NCI-H2107 treated with DMSO at 0.1 percent for 48 hours (cell line): ENCODE results near the gene DNAH14.
A peak's percentile ranks its signal among the peaks of the same experiment; 100 is the strongest.
"Not testable (repeated sequence)": the region's sequence is repeated elsewhere in the genome, so short reads cannot be mapped to it uniquely, and the experiment has no call there.

Source experiments
- DNase-seq: peaks from one replicate; lab custom pipeline; 2025; ENCODE audit not compliant: unreplicated experiment; lab: John Stamatoyannopoulos, UW

DNAH14 gene

DNA sequence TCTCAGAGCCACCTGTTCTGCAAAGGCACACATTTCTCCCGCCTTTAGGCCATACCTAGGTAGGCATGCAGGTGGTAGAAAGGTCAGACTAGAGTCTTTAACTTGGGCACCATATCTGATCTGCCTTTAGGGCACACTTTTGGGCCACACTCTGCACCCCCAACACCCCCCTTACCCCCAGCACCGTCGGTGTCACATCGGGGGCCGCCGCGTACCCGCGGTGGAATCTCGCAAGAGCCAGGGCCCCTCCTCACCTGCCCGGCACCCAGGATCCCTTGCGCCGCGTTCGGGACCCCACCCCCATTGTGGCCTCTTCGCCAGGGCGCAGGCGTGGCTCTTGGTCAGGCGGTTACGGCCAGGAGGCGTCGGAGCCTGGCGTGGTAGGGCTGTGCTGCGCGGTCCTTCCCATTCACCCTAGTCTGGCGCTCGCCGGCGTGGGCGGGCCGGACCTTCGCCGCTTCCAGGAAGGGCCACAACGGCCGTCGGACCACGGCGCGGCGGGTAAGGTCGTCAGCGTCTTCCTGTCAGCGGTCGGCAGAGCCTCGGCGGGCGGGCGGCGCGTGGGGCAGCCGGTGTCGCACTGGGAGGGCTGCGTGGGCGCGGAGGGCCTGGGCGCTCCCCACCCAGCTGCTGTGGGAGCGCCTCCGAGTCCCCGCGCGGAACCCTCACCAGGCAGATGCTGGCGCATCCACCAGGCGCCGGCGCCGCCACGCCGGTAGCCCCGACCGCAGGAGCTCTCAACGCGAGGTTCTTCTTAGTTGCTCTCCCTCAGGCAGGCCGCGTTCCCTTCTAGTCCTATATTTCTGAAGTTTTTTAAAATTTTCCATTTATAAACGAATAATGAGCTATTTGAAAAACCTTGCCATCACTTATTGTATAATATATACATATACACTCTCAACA is at the start of gene DNAH14:
TSS of gene DNAH14 (plus strand) at position 341 of the 903 bp plus-strand sequence. CDS start 23,028 bp downstream, outside the sequence.
- DNase-seq, result peak; percentile 69

GRCh38 chr1:224880593-224881307 is 48.7 kb upstream of the DNAH14 start:
- no peak for DNase-seq

DNA sequence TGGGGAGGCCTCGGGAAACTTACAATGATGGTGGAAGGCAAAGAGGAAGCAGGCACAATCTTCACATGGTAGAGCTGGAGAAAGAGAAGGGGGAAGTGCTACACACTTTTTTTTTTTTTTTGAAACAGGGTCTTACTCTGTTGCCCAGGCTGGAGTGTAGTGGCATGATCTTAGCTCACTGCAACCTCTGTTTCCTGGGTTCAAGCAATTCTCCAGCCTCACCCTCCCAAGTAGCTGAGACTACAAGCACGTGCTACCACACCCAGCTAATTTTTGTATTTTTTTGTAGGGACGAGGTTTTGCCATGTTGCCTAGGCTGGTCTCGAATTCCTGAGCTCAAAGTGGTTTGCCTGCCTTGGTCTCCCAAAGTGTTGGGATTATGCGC is 48.2 kb upstream of the DNAH14 start:
- DNase-seq, result not testable (repeated sequence)

DNA sequence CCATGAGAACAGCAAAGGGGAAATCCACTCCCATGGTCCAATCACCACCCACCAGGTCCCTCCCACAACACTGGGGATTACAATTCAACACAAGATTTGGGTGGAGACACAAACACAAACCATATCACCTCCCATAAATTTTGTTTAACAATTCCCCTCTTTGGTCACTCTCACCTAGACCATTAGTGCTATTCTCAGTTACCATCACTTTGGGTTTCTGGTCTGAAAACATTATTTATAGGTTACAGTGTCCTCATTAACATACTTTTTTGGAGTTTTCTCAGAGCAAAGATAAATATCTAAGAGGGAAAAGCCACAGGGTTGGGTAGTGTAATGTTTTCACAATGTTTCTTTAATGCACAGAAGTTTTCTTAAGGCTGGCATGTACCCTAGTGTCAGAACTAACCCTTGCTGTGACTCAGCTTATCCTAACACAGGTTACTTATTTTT is 47.7 kb upstream of the DNAH14 start:
- no peak for DNase-seq

- no peak for DNase-seq
These were observed 47.2 kb upstream of the DNAH14 start for GRCh38 chr1:224882264-224882663.

GRCh38 chr1:224883091-224883490 is 46.4 kb upstream of the DNAH14 start:
- DNase-seq, result no peak

DNA sequence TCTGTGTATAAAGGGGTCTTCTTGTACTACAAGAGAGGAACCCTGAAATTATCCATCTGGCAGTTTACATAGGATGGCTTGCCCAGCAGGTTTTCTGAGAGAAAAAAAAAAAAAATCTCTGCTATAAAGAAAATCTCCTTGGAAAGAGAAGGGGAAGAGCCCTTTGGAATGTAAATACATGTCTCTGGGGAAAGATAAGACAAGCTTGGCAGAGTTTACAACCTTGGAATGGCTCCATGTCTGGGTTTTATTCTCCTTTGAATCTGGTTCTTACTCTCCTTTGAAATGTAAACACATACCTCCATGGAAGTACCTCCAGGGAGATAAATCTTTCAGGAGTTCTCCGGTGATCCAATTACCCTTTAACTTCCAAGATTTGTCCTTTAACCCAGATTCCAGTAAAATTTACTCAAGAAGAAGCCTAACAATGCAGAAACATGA is 45.1 kb upstream of the DNAH14 start:
- DNase-seq, result no peak

DNA sequence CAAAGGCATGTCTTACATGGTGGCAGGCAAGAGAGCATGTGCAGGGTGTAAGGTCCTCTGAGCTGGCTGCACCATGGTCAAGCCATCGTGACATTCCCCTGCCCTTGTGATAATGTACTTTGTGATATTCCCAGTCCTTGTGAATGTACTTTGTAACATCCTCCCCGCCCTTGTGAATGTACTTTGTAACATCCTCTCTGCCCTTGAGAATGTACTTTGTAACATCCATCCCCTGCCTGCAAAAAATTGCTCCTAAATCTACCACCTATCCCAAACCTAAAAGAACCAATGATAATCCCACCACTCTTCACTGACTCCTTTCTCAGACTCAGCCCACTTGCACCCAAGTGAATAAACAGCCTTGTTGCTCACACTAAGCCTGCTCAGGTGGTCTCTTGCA is 44.1 kb upstream of the DNAH14 start:
- DNase-seq, result not testable (repeated sequence)

DNA sequence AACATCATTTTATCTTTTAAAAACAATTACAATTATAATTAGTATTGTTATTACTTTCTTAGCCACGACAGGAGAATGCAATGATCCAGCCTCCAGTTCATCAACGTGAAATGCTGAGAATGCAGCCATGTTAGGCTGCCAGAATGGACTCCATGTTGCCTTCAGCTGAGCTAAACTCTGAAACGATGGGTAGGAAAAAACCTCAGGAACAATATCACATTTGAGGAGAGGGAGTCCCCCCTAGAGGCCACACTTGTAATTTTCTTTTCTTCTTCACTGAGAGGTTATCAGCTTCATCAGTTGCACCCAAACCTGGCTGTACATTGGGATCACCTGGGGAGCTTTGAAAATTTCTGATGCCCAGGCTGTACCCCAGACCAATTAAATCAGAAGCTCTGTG is 34.6 kb upstream of the DNAH14 start:
- DNase-seq, result no peak

GRCh38 chr1:224896130-224896781 is 33.2 kb upstream of the DNAH14 start:
- no peak for DNase-seq

GRCh38 chr1:224897529-224898327 is 31.7 kb upstream of the DNAH14 start:
- no peak for DNase-seq

DNA sequence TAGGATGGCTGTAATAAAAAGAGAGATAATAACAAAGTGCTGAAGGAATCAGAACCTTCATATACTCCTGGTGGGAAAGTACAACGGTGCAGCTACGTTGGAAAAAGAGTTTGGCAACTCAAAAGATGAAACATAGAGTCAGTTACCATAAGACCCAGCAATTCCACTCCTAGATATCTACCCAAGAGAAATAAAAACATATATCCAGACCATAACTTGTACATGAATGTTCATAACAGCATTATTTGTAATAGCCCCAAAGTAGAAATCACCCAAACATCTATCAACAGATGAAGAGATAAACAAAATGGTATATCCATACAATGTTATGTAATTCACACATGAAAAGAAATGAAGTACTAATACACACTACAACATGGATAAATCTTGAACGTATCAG is 30.5 kb upstream of the DNAH14 start:
- DNase-seq, result no peak

GRCh38 chr1:224900062-224900630 is 29.3 kb upstream of the DNAH14 start:
- DNase-seq, result no peak

DNA sequence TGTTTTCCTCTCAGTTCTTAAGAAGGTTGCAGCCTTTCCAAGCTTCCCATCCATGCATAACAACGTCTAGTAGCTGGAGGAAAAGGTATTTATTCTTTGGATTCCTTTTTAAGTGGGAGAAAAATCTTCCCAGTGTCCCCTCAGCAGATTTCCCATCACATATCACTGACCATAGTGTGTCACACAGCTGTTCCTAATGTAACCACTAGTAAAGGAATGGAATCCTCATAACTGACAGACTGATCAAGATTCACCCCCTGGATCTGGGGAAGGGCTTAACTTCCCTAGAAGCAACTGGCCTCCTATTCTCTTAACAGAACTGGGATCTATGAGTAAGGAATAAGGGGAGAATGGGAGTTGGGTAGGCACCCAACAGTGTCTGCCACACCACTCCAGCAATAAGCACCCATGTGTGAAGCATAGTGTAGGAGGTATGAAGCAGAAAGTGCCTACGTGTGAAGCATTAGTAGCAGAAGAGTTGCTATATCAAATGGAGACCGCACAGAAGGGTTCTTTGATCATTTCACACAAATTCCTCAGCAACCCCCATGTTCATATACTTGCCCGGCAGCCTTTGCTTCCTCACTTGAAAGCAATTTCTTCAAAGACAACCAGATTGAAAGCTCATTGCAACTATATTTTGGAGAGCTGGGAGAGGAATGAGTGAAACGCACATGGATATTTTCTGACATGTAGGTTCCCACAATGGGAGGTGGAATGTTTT is 28.2 kb upstream of the DNAH14 start:
- DNase-seq, result no peak

DNA sequence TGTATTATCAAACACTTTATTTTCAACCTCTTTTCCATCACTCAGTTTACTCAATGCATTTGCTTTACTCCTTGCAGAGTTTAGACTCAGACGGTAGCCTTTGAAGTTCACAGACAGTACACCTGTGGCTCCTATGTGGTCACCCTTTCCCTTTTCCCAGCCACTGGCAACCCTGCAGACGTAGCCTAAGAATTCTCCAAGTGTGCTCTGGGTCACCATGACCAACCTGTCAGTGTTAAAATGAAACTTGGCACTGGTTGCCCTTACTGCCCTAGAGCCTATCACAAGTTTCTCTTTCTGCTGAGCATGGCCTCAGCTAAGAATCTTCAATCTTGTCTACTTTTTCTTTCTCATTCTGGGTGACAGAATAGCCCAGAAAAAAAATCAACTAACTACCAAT is 25.5 kb upstream of the DNAH14 start:
- DNase-seq, result no peak

GRCh38 chr1:224906340-224906739 is 23.1 kb upstream of the DNAH14 start:
- DNase-seq, result no peak

DNA sequence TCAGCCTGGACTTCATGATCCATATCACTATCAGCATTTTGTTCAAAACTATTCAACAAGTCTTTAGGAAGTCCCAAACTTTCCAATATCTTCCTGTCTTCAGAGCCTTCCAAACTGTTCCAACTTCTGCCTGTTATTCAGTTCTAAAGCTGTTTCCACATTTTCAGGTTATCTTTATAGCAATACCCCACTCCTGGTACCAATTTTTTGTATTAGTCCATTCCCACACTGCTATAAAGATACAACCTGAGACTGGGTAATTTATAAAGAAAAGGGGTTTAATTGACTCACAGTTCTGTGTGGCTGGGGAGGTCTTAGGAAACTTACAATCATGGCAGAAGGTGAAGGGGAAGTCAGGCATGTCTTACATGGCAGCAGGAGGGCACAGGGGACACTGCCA is 18.3 kb upstream of the DNAH14 start:
- no peak for DNase-seq

- DNase-seq, result no peak
These were observed 15.1 kb upstream of the DNAH14 start for GRCh38 chr1:224914292-224914900.

- no peak for DNase-seq
These were observed 10.0 kb upstream of the DNAH14 start for GRCh38 chr1:224919508-224919907.
